ENCODE measurements around the gene FOXJ2.
"Not testable (repeated sequence)": the region's sequence is repeated elsewhere in the genome, so short reads cannot be mapped to it uniquely, and the experiment has no call there.

The FOXJ2 gene

GRCh38 chr12:8065991-8066594 lies 33.6 kb downstream of the FOXJ2 start, which contains the start of gene C3AR1:
Gene C3AR1, minus strand, starts transcription at chr12:8066359. Its CDS starts 6,174 bp downstream, at chr12:8060185.
- no peak for DNase-seq (ENCODE audit: low read depth)

GRCh38 chr12:8069582-8069981 lies 37.1 kb downstream of the FOXJ2 start:
- DNase-seq (ENCODE audit: low read depth), result no peak

- not testable (repeated sequence) for DNase-seq (ENCODE audit: low read depth)
These were observed 39.3 kb downstream of the FOXJ2 start for GRCh38 chr12:8071820-8072219.

GRCh38 chr12:8075935-8076334 lies 43.4 kb downstream of the FOXJ2 start:
- no peak for DNase-seq (ENCODE audit: low read depth)

- DNase-seq (ENCODE audit: low read depth), result no peak
These were observed 43.9 kb downstream of the FOXJ2 start for GRCh38 chr12:8076366-8076765.

GRCh38 chr12:8077207-8077606 lies 44.7 kb downstream of the FOXJ2 start:
- peak; percentile 56 for DNase-seq (ENCODE audit: low read depth)

- no peak for DNase-seq (ENCODE audit: low read depth)
These were observed 45.9 kb downstream of the FOXJ2 start for GRCh38 chr12:8078398-8078797.

- DNase-seq (ENCODE audit: low read depth), result no peak
These were observed 46.4 kb downstream of the FOXJ2 start for GRCh38 chr12:8078916-8079315.

GRCh38 chr12:8080120-8080519 lies 47.6 kb downstream of the FOXJ2 start:
- DNase-seq (ENCODE audit: low read depth), result no peak

- DNase-seq (ENCODE audit: low read depth), result no peak
These were observed 48.9 kb downstream of the FOXJ2 start for GRCh38 chr12:8081251-8081920.

- no peak for DNase-seq (ENCODE audit: low read depth)
These were observed 50.2 kb downstream of the FOXJ2 start for GRCh38 chr12:8082808-8083100.

- not testable (repeated sequence) for DNase-seq (ENCODE audit: low read depth)
These were observed 51.8 kb downstream of the FOXJ2 start for GRCh38 chr12:8084351-8084750.

- DNase-seq (ENCODE audit: low read depth), result no peak
These were observed 55.1 kb downstream of the FOXJ2 start for GRCh38 chr12:8087666-8088065.

- DNase-seq (ENCODE audit: low read depth), result no peak
These were observed 56.1 kb downstream of the FOXJ2 start for GRCh38 chr12:8088574-8088973.

- DNase-seq (ENCODE audit: low read depth), result not testable (repeated sequence)
These were observed 56.8 kb downstream of the FOXJ2 start for GRCh38 chr12:8089277-8089676.

GRCh38 chr12:8089716-8090115 lies 57.2 kb downstream of the FOXJ2 start:
- no peak for DNase-seq (ENCODE audit: low read depth)

- no peak for DNase-seq (ENCODE audit: low read depth)
These were observed 60.8 kb downstream of the FOXJ2 start for GRCh38 chr12:8093291-8093690.

- DNase-seq (ENCODE audit: low read depth), result no peak
These were observed 63.9 kb downstream of the FOXJ2 start for GRCh38 chr12:8096281-8096915.

GRCh38 chr12:8099235-8099634 lies 66.7 kb downstream of the FOXJ2 start:
- DNase-seq (ENCODE audit: low read depth), result no peak
